SHP77 treated with DMSO at 0.1 percent for 48 hours (cell line): Measurements from ENCODE around the gene WWOX.

Experiments used
- DNase-seq: peaks from one replicate; lab custom pipeline; 2025; lab: John Stamatoyannopoulos, UW

WWOX gene

DNA sequence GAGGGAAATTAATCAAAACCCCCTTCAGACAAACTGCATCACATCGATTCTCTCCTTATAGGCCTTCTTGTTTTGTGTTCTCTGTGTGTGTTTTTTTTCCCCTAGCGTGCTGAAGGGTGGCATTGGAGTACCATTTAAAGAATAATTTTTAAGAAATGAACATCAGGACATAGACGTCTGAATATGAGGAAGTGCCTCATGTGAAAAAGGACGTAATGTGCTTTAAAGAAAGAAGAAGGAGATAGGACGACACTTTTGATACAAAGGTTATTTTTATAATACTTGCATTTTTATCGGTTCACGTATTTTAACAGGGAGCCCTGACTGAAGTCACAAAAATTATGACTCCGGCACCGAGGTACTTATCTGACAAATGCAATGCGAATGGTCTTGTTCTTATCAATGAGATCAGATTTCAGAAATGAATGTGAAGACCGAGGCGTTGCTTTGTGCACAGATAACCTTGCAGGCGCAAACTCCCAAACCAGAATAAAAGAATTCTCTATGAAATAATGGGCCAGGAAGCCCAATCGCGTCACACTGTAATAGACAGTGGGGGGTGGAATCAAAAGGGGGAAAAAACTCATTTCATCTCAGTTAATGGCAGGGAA lies 894.8 kb downstream of the WWOX start:
- DNase-seq = no peak

DNA sequence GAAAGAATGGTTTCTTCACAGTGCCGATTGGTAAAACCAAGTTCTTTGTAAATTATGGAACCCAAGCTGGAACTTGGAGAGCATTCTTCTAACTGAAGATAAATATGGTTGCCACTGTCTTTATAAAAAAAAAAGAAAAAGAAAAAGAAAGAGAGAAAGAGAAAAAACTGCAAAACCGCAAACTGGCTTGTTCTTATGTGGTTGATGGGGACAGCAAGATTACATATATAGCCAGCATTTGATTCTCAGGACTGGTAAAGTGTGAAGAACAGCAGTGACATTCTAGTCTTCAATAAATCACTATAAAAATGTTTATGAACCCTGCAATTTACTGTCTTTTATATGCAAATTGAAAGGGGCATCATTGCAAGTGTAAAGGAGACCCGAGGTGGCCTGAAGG lies 896.0 kb downstream of the WWOX start:
- no peak for DNase-seq

GRCh38 chr16:78996790-78997189 lies 897.3 kb downstream of the WWOX start:
- DNase-seq = no peak

DNA sequence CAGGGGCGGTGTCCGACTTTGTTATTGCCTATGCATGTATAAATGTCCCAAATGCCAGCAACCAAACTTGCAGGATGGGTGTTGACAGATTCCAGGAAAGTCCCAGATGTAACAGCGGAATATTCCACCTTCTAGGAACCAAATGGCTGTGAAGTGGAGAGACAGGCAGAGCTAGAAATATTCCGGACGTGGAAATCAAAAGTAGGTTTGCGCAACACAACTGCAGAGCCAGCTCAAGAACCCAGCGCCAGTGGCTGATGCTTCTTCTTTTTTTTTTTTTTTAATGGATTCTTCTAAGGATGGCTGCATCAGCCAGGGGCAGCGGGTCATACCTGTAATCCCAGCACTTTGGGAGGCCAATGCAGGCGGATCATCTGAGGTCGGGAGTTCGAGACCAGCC lies 899.4 kb downstream of the WWOX start:
- DNase-seq = no peak

DNA sequence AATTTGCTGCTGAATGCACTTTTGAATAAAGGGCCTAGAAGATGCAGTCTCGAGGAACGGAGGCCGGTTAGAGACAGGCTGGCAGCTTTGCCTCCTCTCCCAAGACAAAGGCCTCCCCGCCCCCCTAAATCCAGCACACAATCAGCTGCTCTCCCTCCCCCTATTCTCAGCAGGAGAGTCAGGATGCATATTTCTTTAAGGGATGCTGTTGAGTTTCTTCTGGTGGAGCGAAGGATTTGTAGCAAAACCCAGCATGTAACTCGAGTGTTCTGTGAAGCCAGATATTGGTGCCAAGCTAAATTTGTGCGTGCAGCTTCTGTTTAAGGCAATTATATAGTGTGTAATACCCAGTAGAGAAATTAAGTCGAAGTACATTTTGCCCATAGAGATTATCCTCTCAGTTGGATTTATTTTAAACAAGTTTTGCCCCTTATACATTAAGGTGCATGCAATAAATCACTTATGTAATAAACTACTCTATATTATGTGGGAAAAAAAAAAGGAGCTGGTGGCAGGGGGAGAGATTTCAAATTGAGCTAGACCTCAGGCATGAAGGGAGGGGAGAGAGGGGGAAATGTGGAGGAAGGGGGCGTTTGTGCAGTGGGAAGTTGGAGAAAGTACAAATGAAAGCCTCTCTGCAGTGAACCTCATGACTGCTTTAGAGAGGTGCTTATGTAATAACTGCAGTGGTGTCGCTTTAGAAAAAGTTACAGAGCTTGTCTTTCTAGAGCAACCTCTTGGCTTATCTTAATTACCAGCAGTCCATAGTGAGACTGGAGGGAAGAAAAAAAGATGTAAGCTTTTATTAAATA lies 901.9 kb downstream of the WWOX start:
- DNase-seq = no peak

DNA sequence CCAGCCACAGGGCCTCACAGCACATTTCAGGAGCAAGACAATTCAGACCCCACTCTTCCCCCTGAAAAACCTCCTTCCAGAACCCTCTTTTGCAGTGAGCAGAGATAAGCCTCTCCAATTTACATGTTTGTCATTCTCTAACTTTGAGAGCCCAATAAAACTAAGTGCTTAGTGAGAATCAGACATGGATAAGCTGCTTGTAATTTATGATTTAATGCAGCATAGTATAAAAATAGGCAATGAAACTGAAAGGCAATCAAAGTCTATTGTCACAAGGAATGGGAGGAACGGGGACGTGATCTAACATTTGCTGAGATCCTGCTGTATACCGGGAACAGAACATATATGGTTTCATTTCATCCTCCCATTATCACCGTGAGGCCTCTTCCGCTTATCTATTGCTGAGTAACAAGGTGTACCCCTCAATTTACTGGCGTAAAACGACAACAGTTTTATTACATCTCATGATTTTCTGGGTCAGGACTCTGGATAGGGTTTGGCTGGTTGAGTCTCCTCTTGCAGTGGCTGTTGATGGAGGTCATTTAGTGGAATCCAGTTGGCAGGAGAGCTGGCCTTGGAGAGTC lies 903.7 kb downstream of the WWOX start:
- no peak for DNase-seq

DNA sequence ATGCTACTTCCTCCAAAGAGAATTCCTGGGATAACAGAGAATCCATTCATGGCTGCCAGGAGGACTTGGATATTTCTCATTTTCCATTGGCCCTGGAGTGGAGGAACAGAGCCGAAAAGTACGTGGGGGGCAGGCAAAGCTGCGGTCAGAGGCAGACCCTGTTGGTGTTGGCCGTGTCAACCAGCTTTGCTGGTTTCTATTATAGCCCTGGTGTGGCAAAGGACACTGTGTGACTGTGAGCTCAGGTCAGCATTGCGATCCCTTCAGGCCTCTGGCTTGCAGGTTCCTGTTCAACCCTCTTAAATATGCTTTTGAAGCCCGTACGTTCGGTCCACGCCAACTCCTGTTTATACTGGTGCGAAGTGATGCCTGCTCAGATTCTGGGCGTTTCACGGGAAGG lies 904.9 kb downstream of the WWOX start:
- DNase-seq = no peak

GRCh38 chr16:79005096-79005495 lies 905.6 kb downstream of the WWOX start:
- no peak for DNase-seq

DNA sequence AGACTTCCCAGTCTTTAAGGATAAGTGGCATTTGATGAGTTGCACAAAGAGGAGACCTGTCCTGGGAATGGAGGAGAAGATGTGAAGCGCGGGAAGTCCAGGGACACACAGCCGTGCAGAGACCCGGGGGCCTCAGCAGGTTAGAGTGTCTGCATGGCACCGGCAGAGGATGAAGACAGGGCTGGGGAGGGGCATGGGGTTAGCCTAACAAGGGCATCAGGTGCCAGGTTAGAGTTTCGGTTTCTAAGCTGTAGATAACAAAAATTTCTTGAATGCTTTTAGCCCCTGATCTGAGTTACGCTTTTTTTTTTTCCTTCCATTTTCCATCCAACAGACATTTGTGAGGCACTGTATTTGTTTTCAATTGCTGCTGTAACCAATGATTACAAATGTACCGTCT lies 906.8 kb downstream of the WWOX start:
- DNase-seq = no peak

DNA sequence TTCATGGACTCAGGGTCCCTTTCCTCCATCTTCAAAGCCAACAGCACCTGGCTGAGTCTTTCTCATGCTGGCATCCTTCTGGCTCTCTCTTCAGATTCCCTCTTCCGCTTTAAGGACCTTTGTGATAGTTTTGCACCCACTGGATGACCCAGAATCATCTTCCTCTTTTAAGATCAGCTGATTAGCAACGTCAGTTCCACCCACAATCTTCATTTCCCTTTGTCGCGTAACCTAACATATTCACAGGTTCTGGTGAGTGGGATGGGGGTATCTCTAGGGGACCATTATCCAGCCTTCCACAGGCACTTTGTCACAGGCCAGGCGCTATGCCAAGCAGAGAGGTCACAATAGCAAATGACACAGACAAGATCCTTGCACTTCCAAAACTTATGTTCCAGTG lies 907.3 kb downstream of the WWOX start:
- no peak for DNase-seq

DNA sequence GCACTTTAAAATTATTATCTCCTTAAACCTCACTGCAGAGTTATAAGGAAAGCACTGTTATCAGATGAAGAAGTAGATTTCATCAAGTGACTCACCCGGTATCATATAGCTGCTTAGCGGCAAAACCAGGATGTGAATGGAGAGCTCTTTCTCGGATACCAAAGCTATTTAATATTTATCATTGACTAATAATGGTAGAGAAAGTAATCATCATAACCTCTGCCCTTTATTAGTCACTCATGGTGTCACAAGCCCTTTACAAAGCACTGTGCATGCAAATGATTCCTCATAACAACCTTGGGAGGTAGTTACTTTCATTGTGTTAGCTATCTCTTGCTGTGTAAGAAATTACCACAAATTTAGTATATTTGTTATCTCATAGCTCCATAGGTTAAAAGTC lies 908.2 kb downstream of the WWOX start:
- DNase-seq = no peak

GRCh38 chr16:79008036-79008868 lies 908.8 kb downstream of the WWOX start:
- no peak for DNase-seq

- DNase-seq = peak; percentile 74
Measured at GRCh38 chr16:79008869-79009179, 909.4 kb downstream of the WWOX start.

DNA sequence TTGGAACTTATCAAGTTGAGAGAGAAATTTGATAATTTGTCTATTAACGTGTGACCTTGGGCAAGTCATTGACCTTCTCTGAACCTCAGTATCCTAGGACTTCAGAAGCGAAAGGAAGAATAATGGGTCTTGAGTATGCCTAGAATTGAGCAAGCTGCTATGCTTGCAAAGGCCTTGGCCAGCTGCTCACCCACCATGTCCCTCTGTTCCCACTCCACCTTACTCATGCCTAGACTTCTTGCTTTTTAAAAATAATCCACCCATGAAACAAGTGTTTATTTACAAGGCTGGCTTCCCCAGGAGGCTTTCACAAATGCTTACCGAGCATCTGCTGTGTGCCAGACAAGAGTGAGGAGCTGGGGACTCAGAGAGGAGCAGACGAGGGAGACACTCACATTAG lies 910.4 kb downstream of the WWOX start:
- no peak for DNase-seq

DNA sequence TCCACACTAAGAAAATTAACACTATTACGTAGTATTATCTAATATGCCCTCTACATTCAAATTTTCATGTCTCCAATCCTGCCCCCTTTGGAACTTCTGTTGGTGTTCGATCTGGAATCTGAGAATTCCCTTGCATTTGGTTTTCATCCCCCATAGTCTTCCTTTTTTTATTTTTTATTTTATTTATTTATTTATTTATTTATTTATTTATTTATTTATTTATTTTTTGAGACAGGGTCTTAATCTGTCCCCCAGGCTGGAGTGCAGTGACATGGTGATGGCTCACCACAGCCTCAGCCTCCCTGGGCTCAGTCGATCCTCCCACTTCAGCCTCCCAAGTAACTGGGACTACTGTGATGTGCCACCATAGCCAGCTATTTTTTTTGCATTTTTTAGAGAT lies 911.8 kb downstream of the WWOX start:
- no peak for DNase-seq

GRCh38 chr16:79012671-79013434 lies 913.4 kb downstream of the WWOX start:
- DNase-seq = no peak

DNA sequence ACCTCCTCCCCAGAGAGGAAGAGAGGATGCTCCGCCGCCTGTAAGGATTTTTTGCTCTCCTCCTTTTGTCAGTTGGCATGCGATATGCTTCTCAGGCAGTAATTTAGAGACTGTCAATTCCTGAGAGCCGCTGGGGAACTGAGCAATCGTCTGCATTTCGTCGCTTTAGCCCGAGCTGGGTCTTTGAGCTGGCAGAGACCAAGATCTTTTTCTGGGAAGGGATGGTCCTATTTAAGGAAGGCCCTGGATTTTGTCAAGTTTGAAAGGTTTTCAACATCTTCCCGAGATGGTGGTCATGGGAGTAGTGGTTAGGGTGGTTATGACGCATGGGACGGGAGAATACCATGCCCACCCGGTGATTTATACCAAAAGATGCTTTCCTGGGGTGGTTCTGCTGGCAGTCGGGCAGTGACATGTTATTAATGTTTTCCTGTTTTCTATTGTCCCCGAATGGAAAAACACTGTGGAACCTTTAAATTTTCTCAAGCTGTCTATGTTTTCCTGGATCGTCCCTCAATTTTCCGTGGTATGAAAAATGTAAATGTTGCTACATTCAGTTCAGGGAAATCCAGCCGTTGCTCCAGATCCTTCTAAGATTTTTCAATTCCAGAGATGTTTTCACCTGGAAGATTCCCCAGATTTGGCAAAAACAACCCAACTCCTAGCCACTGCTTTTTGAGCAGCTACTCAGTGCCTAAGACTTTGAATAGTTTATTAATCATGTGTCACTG lies 914.6 kb downstream of the WWOX start:
- DNase-seq = no peak

- no peak for DNase-seq
Measured at GRCh38 chr16:79018650-79019429, 919.4 kb downstream of the WWOX start.

DNA sequence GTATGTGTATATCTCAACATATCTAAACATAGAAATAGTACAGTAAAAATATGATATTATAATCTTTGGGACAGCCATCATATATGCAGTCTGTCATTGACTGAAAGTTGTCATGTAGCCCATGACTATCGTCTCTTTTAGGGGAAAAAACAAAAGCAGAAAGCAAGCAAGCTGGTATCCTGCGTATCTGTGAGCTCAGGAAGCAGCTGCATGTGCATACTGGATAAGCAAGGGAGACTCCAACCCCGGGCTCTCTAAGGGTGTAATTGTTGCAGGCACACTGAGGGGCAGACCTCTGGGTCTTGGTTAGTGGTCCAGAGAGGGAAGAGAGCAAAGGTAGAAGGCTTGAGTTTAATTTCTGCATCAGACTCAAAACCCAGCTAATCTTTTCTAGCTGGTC lies 920.0 kb downstream of the WWOX start:
- no peak for DNase-seq

GRCh38 chr16:79021991-79022630 lies 922.7 kb downstream of the WWOX start:
- DNase-seq = no peak
